Head of caudate nucleus (tissue), 42 donors: ENCODE results near the gene PSMC5.
"Not testable (repeated sequence)": the region's sequence is repeated elsewhere in the genome, so short reads cannot be mapped to it uniquely, and the experiment has no call there.

Experiments
- DNase-seq, 42 donors: peaks; one replicate each; pipeline versions ENCODE4 v3.0.0 to v3.0.0-alpha.2; 2020 to 2021; ENCODE audit warnings: mixed read lengths in 7 of 42
- intact Hi-C: fragments of 100-400 bp; cut with DNase I; formaldehyde crosslinking; loops from one replicate; pipeline ENCODE4 v1.15.0; 2022

The PSMC5 gene

DNA sequence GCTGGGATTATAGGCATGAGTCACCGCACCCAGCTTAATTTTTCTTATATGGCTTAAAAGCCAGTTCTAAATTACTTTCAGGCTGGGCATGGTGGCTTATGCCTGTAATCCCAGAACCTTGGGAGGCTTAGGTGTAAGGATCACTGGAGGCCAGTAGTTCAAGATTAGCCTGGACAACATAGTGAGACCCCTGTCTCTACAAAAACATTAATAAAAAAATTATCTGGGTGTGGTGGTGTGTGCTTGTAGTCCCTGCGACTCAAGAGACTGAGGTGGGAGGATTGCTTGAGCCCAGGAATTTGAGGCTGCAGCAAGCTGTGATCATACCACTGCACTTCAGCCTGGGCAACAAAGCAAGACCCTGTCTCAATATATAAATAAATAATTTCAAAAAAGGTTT is 26.0 kb downstream of the PSMC5 start:
- intact Hi-C loops = no loop called here
- DNase-seq = no peak

DNA sequence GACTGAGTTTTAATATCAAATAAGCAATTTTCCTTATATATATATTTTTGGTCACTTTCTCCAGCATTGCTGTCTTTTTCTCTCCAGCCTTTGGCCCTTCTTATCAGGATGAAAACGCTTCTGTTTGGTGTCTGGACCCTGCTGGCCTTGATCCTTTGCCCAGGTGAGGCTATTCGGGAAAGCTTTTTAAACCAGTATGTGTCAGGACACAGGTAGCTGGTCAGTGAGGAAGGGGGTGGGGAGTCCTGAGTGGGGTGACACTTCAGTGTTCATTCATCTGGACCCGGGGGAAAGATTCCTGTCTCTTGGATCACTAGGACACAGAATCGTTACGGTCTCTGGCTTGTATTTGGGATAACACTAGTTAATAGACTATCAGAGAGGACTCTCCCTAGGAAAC is 27.5 kb downstream of the PSMC5 start:
- intact Hi-C loops = no loop called here
- DNase-seq = no peak

GRCh38 chr17:63855185-63855584 is 28.0 kb downstream of the PSMC5 start:
- DNase-seq = no peak
- intact Hi-C loops = no loop called here

DNA sequence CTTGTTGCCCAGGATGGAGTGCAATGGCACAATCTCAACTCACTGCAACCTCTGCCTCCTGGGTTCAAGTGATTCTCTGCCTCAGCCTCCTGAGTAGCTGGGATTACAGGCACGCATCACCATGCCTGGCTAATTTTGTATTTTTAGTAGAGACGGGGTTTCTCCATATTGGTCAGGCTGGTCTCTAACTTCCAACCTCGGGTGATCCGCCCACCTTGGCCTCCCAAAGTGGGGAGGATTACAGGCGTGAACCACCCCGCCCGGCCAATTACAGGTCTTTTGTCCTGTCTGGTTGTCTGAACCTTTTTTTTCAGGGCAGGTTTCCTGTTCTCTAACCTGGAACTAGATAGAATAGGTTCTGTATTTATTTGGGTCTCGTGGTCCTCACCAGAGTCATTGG is 29.2 kb downstream of the PSMC5 start:
- DNase-seq, intact Hi-C loops: not testable (repeated sequence)

DNA sequence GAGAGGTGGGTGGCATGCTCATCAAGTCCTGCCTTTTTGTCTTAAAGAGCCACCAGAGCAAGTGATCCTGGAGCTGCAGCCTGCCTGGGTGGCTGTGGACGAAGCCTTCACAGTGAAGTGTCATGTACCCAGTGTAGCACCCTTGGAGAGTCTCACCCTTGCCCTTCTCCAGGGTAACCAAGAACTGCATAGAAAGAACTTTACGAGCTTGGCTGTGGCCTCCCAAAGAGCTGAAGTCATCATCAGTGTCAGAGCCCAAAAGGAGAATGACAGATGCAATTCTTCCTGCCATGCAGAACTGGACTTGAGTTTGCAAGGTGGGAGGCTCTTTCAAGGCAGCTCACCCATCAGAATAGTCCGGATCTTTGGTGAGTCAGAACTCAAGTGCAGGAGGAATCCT is 32.0 kb downstream of the PSMC5 start:
- DNase-seq = no peak
- intact Hi-C loops = no loop called here

DNA sequence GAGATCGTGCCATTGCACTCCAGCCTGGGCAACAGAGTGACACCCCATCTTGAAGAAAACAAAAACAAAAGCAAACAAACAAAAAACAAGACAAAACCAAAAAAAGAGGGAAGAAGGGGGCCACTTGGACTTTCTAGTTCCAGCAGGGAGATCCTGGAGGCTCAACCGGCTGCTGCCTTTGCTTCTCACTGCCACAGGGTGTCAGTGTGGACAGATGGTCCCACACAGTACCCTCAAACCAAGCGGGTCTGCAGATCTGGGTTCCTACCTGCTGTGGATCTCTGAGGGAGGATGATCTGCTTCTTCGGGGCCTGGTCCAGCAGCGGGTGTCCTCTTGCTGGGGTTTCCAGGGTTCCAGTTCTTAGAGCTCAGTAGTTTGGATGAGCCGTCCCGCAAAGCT is 39.4 kb downstream of the PSMC5 start:
- intact Hi-C loops, DNase-seq: not testable (repeated sequence)

DNA sequence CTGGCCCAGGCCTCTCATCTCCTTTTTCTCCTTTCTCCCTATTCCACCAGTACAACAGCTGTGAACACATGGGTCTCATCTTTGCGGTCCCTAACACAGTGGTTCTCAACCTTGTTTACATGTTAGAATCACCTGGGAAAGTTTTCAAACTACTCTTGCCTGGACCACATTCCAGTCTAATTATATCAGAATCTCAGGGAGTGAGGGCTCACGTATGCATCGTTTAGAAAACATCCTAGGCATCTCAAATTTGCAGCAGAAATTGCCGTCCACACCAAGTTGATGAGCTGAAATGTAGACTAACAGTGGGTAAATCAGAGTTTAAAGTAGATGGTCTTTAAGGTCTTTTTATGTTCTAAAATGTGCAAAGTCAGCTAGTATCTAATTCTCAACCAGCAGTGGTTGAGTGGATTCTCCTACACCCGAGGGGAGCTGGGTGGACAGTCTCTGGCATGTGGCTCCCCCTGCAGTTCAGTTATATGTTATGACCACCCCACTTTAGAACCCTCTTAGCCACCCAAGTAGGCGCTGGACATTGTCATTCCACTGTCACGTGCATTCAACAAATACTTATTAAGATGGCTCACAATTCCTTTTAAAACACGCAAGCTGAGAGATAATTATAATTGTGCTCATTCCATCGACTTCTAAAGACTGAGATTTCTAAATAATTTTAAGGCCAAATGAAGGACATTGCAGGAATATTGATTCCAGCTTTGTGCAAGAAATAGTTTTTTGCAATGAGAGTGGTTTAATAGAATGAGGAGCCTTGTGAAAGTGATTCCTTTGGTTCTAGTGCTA is 42.5 kb downstream of the PSMC5 start:
- intact Hi-C loops, DNase-seq: not testable (repeated sequence)

- intact Hi-C loops, DNase-seq: not testable (repeated sequence)
These were observed 43.0 kb downstream of the PSMC5 start for GRCh38 chr17:63870292-63870665.

GRCh38 chr17:63871646-63872365 is 44.6 kb downstream of the PSMC5 start:
- DNase-seq, intact Hi-C loops: not testable (repeated sequence)

DNA sequence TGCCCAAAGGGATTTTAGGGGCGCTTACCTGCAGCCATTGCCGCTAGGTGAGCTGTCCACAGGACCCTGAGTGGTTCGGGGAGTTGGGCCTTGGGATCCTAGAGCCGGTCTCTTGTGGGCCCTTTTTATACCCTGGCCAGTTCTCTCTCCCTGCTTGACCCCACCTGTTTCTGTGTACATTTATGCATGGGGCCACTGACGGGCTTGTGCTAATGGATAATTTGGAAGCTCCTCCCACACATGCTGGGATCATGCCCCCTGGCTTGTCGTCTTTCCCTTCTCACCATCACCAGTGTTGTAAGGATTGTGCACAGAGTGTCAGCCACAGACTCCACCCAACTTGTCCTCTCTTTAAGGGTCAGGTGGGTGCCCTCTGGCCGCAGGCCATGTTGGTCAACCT is 46.3 kb downstream of the PSMC5 start, which contains the start of gene CSH2:
TSS of gene CSH2 (minus strand) at position 101 of the 400 bp plus-strand sequence. CDS start at position 38, 63 bp downstream.
- intact Hi-C loops, DNase-seq: not testable (repeated sequence)

GRCh38 chr17:63874061-63874626 is 46.9 kb downstream of the PSMC5 start:
- DNase-seq, intact Hi-C loops: not testable (repeated sequence)

- DNase-seq, intact Hi-C loops: not testable (repeated sequence)
These were observed 47.5 kb downstream of the PSMC5 start for GRCh38 chr17:63874693-63875092.

DNA sequence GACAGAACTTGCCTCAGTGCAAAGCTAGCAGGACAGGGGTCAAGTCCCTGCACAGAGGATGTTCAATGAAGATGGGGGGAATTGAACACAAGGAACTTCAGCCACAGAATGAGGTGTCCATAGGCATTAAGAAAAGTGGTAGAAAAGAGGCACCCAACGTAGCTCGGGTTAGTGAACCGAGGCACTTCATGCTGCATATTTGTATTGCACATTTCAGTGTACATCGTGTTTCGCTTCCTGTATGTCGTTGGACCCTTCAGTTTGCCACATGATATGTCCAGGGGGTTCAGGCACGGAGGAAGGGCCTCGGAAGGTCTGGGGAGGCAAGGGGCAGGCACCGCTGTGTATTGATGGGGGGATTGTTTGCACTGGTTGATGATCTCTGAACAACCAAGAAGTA is 51.2 kb downstream of the PSMC5 start:
- intact Hi-C loops = not testable (repeated sequence)

DNA sequence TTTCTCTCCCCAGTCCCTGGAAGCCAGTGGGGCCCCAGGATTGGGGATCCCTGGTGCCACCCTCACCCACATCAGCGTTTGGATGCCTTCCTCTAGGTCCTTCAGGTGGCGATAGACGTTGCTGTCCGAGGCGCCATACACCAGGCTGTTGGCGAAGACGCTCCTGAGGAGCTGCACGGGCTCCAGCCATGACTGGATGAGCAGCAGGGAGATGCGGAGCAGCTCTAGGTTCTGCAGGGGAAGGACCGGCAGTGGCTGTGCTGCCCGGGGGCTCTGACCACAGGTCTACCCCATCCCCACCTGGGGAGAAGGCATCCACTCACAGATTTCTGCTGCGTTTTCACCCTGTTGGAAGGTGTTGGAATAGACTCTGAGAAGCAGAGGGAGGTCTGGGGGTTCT is 53.5 kb downstream of the PSMC5 start:
- no peak for DNase-seq
- intact Hi-C loops = no loop called here

More for the DNA sequence above, 51.2 kb downstream of the PSMC5 start:
- not testable (repeated sequence) for DNase-seq

- intact Hi-C loops, DNase-seq: not testable (repeated sequence)
These were observed 54.1 kb downstream of the PSMC5 start for GRCh38 chr17:63881337-63881736.
